ENCODE data around the gene KLF7.

Gene KLF7

DNA sequence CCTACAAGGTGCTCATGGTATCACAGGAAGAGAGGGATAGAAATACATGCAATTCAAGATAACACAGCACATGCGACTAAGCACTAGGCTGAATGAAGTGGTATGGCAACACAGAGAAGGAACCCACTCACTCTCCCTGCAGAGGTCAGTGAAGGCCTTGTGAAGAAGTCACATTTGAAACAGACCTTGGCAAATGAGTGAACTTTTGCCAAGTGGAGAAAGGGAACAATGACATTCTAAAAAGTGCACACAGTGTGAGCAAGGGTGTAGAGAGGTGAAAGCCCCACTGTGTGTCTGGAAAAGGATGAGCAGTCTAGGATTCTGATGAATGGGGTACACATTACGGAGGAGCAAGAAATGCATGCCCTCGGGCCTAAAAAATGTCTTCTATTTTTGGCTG is 23.3 kb downstream of the KLF7 start:
- TF ChIP-seq, protein P1, sequence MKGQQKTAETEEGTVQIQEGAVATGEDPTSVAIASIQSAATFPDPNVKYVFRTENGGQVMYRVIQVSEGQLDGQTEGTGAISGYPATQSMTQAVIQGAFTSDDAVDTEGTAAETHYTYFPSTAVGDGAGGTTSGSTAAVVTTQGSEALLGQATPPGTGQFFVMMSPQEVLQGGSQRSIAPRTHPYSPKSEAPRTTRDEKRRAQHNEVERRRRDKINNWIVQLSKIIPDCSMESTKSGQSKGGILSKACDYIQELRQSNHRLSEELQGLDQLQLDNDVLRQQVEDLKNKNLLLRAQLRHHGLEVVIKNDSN (IDR thresholded peaks at IDR 0.05) = no peak
- TF ChIP-seq, protein P2, sequence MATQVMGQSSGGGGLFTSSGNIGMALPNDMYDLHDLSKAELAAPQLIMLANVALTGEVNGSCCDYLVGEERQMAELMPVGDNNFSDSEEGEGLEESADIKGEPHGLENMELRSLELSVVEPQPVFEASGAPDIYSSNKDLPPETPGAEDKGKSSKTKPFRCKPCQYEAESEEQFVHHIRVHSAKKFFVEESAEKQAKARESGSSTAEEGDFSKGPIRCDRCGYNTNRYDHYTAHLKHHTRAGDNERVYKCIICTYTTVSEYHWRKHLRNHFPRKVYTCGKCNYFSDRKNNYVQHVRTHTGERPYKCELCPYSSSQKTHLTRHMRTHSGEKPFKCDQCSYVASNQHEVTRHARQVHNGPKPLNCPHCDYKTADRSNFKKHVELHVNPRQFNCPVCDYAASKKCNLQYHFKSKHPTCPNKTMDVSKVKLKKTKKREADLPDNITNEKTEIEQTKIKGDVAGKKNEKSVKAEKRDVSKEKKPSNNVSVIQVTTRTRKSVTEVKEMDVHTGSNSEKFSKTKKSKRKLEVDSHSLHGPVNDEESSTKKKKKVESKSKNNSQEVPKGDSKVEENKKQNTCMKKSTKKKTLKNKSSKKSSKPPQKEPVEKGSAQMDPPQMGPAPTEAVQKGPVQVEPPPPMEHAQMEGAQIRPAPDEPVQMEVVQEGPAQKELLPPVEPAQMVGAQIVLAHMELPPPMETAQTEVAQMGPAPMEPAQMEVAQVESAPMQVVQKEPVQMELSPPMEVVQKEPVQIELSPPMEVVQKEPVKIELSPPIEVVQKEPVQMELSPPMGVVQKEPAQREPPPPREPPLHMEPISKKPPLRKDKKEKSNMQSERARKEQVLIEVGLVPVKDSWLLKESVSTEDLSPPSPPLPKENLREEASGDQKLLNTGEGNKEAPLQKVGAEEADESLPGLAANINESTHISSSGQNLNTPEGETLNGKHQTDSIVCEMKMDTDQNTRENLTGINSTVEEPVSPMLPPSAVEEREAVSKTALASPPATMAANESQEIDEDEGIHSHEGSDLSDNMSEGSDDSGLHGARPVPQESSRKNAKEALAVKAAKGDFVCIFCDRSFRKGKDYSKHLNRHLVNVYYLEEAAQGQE (IDR thresholded peaks at IDR 0.05; ENCODE audit: low read depth) = no peak
- TF ChIP-seq FOXM1 (IDR thresholded peaks at IDR 0.05; ENCODE audit: borderline replicate concordance, low read depth) (no peak), RAD21 (IDR thresholded peaks at IDR 0.05; ENCODE audit: low read depth) (no peak), TAF1 (IDR thresholded peaks at IDR 0.05; ENCODE audit: low read depth) (no peak), TCF12 (IDR thresholded peaks at IDR 0.05; ENCODE audit: low read depth) (no peak), EP300 (IDR thresholded peaks at IDR 0.05; ENCODE audit: borderline replicate concordance) (no peak), NFIC (IDR thresholded peaks at IDR 0.05) (no peak)

DNA sequence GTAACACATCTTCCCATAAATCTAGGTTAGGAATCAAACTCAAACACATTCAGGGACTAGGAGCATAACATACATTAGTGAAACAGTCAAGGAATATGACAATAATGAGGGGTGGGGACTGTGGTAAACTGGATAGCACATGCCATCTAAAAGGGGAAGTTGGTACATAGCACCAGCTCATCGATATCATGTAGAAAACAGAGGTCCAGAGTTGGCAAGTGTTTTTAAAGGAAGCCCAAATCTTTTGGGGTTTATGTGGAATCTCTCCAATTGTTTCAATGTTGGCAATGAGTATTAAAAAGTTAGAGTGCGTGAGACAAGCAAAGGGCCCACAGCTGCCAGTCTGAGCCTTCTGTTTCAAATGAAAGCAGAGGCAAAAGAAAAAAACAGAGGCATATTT is 24.4 kb downstream of the KLF7 start:
- no peak for TF ChIP-seq CREB1 (IDR thresholded peaks at IDR 0.05; ENCODE audit: low read depth)
- TF ChIP-seq TCF12 (IDR thresholded peaks at IDR 0.05; ENCODE audit: low read depth) = no peak
- no peak for TF ChIP-seq TAF1 (IDR thresholded peaks at IDR 0.05; ENCODE audit: low read depth)
- no peak for TF ChIP-seq FOXM1 (IDR thresholded peaks at IDR 0.05; ENCODE audit: borderline replicate concordance, low read depth)
- no peak for TF ChIP-seq NFIC (IDR thresholded peaks at IDR 0.05)
- no peak for TF ChIP-seq YY1 (IDR thresholded peaks at IDR 0.05; ENCODE audit: low read depth)
- no peak for TF ChIP-seq RAD21 (IDR thresholded peaks at IDR 0.05; ENCODE audit: low read depth)
- no peak for TF ChIP-seq TEAD4 (IDR thresholded peaks at IDR 0.05)
- TF ChIP-seq CEBPB (IDR thresholded peaks at IDR 0.05) = no peak
- TF ChIP-seq, protein P3, sequence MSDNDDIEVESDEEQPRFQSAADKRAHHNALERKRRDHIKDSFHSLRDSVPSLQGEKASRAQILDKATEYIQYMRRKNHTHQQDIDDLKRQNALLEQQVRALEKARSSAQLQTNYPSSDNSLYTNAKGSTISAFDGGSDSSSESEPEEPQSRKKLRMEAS (IDR thresholded peaks at IDR 0.05) = no peak

DNA sequence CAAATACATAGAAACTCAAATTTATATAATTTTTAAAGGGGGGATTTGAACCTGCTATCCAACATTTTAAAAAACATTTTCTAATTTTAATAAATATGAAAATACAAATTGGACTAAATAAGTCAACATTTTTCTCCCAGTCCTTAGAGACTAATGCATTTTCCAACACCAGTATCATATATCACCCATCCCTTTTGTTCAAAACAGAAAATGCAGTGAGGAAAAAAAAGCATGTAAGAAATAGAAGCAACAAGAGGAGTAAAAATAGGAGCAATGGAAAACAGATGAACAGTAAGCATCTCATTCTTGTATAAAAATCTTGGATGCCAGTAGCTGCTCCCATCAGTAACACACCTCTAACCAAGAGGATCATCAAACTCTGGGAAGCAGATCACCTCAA is 25.5 kb downstream of the KLF7 start:
- TF ChIP-seq FOXM1 (IDR thresholded peaks at IDR 0.05; ENCODE audit: borderline replicate concordance, low read depth) (no peak), EGR1 (IDR thresholded peaks at IDR 0.05) (no peak)
- TF ChIP-seq, protein P1 (IDR thresholded peaks at IDR 0.05) = no peak
- TF ChIP-seq, protein P3 (IDR thresholded peaks at IDR 0.05) = no peak

DNA sequence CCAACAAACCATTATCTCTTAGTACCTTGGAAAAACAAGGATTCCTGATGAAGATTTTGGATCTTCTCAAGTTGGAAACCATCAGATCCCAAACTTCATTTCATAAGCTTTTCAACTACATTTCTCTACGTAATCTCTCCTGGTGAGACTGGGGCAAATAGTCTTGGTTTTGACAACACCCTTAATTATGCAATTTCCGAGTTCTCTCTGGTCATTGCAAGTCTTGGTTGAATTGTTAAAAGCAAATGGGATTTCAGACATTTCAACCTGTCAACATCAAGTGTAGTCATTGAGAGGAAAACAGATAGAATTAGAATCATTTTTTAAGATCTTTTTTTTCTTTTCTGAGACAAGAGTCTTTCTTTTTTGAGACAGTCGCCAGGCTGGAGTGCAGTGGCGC is 26.2 kb downstream of the KLF7 start:
- TF ChIP-seq TAF1 (IDR thresholded peaks at IDR 0.05; ENCODE audit: low read depth) (no peak), NFIC (IDR thresholded peaks at IDR 0.05) (no peak), EP300 (IDR thresholded peaks at IDR 0.05; ENCODE audit: borderline replicate concordance) (no peak), CEBPB (IDR thresholded peaks at IDR 0.05) (no peak)

DNA sequence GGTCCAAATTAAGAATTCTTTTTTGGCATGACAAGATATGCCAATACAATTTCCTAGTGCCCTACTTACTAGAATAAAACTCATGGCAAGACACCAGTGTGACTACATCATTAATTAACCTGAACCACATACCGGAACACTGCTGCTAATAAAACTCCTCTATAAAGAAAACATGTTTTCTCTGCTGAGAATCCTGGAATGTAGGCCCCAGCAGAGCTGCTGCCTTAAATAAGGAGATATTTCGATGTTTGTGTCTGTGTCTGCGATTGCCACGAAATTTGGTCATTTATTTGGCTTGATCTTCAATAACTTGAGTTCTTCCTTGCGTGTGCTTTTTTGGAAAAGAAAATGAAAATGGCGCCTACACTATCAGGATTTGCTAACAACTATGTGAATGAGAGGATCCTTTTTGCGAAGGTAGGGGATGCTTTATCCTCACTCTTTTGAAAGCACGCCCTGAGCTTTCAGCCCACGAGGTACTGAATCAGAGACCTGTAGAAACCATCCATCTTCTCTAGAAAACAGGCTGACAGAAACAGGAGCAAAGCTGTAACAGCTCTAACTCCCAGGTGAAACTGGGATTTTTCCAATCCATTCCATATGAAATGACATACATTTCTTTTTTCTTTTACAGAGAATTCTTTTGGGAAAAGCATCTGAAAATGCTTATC is 27.0 kb downstream of the KLF7 start:
- no peak for TF ChIP-seq EP300 (IDR thresholded peaks at IDR 0.05; ENCODE audit: borderline replicate concordance)
- TF ChIP-seq CREB1 (IDR thresholded peaks at IDR 0.05; ENCODE audit: low read depth) = no peak
- TF ChIP-seq, protein P1 (IDR thresholded peaks at IDR 0.05) = no peak
- no peak for TF ChIP-seq FOXM1 (IDR thresholded peaks at IDR 0.05; ENCODE audit: borderline replicate concordance, low read depth)
- TF ChIP-seq RAD21 (IDR thresholded peaks at IDR 0.05; ENCODE audit: low read depth) = no peak
- TF ChIP-seq EGR1 (IDR thresholded peaks at IDR 0.05) = no peak
- no peak for TF ChIP-seq CEBPB (IDR thresholded peaks at IDR 0.05)
- TF ChIP-seq NFIC (IDR thresholded peaks at IDR 0.05) = no peak
- no peak for TF ChIP-seq TAF1 (IDR thresholded peaks at IDR 0.05; ENCODE audit: low read depth)
- TF ChIP-seq, protein P2 (IDR thresholded peaks at IDR 0.05; ENCODE audit: low read depth) = no peak
- TF ChIP-seq, protein P3 (IDR thresholded peaks at IDR 0.05) = no peak
- TF ChIP-seq TCF12 (IDR thresholded peaks at IDR 0.05; ENCODE audit: low read depth) = no peak
- TF ChIP-seq YY1 (IDR thresholded peaks at IDR 0.05; ENCODE audit: low read depth) = no peak
- no peak for TF ChIP-seq TEAD4 (IDR thresholded peaks at IDR 0.05)
- no peak for TF ChIP-seq ZBTB7A (IDR thresholded peaks at IDR 0.05; ENCODE audit: low read depth)

Data from Ishikawa (cell line).